IMR-90 (cell line): ENCODE results near the gene PNMA8B. TPM values are rescaled to one million over a fixed set of nuclear protein-coding genes. Genes with fewer than 3 reads are reported as not detected.

Experiments used
- ATAC-seq: fragments of 200-7000 bp; cut with Tn5 transposase; 2 replicates; pipeline ENCODE4 v1.9.1; 2020; ENCODE audit warnings: low read depth, mild to moderate bottlenecking, moderate library complexity
- BruUV-seq: library from RNA; stranded (reverse); fragments of 400-500 nt; replicated peaks from 2 replicates; lab custom pipeline; 2021; lab: Mats Ljungman, UMichigan
- CTCF ChIA-PET: fragments of 300-600 bp; formaldehyde crosslinking; extraction: SDS; loops from one replicate; lab custom pipeline; 2021; ENCODE audit warnings: antibody characterized with exemption; lab: Yijun Ruan, JAX
- POLR2A ChIA-PET: fragments of 300-600 bp; sonication (Branson Sonifier 250); formaldehyde crosslinking; loops from one replicate; lab custom pipeline; 2022; ENCODE audit warnings: antibody characterized with exemption; ENCODE audit not compliant: unreplicated experiment; lab: Charles Lee
- DNase-seq: peaks from one replicate; pipeline ENCODE4 v3.0.0; 2013
- H2AFZ ChIP-seq: replicated peaks from 2 replicates; pipeline ENCODE3; 2013; ENCODE audit warnings: low read length, mild to moderate bottlenecking; ENCODE audit not compliant: poor library complexity
- H2AK5ac ChIP-seq: 2 replicates; pipeline ENCODE4 v1.6.1; 2013; ENCODE audit warnings: low read depth, low read length, inconsistent platforms
- H2AK9ac ChIP-seq: replicated peaks from 2 replicates; pipeline ENCODE3; 2013; ENCODE audit warnings: mild to moderate bottlenecking, low read depth, low read length, moderate library complexity; ENCODE audit not compliant: poor library complexity
- H2BK120ac ChIP-seq: 2 replicates; pipeline ENCODE4 v1.6.1; 2013; ENCODE audit warnings: low read depth, low read length, inconsistent platforms
- H2BK15ac ChIP-seq: 3 replicates; pipeline ENCODE4 v1.6.1; 2013; ENCODE audit warnings: low read depth, low read length, inconsistent platforms
- H2BK20ac ChIP-seq: 2 replicates; pipeline ENCODE4 v1.6.1; 2013; ENCODE audit warnings: low read depth, mild to moderate bottlenecking, inconsistent platforms, low read length, moderate library complexity
- H2BK5ac ChIP-seq: 2 replicates; pipeline ENCODE4 v1.6.1; 2013; ENCODE audit warnings: mild to moderate bottlenecking, low read depth, low read length, inconsistent platforms; ENCODE audit not compliant: poor library complexity, severe bottlenecking
- H3K14ac ChIP-seq: replicated peaks from 2 replicates; pipeline ENCODE4 v1.6.1; 2013; ENCODE audit warnings: low read depth, low read length, inconsistent platforms
- H3K18ac ChIP-seq: 2 replicates; pipeline ENCODE4 v1.6.1; 2013; ENCODE audit warnings: low read depth, low read length, control low read depth
- H3K23ac ChIP-seq: 2 replicates; pipeline ENCODE4 v1.6.1; 2013; ENCODE audit warnings: low read depth, low read length, inconsistent platforms
- H3K27ac ChIP-seq: 2 replicates; pipeline ENCODE4 v1.5.1; 2013; ENCODE audit warnings: mild to moderate bottlenecking, control low read depth, low read length; ENCODE audit not compliant: insufficient read depth
- H3K27me3 ChIP-seq: 2 replicates; pipeline ENCODE4 v1.6.1; 2013; ENCODE audit warnings: low read length; ENCODE audit not compliant: control insufficient read depth, insufficient read depth
- H3K36me3 ChIP-seq: 2 replicates; pipeline ENCODE4 v1.6.1; 2013; ENCODE audit warnings: low read length, mixed read lengths; ENCODE audit not compliant: control insufficient read depth, insufficient read depth
- H3K4ac ChIP-seq: 2 replicates; pipeline ENCODE4 v1.6.1; 2013; ENCODE audit warnings: low read depth, low read length, inconsistent platforms
- H3K4me1 ChIP-seq: 2 replicates; pipeline ENCODE4 v1.6.1; 2013; ENCODE audit warnings: low read length, mixed read lengths; ENCODE audit not compliant: control insufficient read depth, insufficient read depth
- H3K4me2 ChIP-seq: 2 replicates; pipeline ENCODE4 v1.6.1; 2013; ENCODE audit warnings: low read depth, mild to moderate bottlenecking, control low read depth, low read length, moderate library complexity
- H3K4me3 ChIP-seq: 2 replicates; pipeline ENCODE4 v1.5.1; 2013; ENCODE audit warnings: low read depth, mild to moderate bottlenecking, control low read depth, low read length, moderate library complexity; ENCODE audit not compliant: insufficient read depth
- H3K56ac ChIP-seq: 2 replicates; pipeline ENCODE4 v1.6.1; 2013; ENCODE audit warnings: low read length, inconsistent platforms; ENCODE audit not compliant: insufficient read depth; ENCODE audit errors: extremely low read depth
- H3K79me1 ChIP-seq, 2 experiments: 2 replicates each; pipeline ENCODE4 v1.6.1; 2013; ENCODE audit warnings: low read length in 2 of 2, inconsistent platforms in 1 of 2, low read depth in 1 of 2
- H3K9ac ChIP-seq: 2 replicates; pipeline ENCODE4 v1.6.1; 2013; ENCODE audit warnings: low read depth, low read length, control low read depth
- H3K9me1 ChIP-seq: 2 replicates; pipeline ENCODE4 v1.6.1; 2013; ENCODE audit warnings: low read length, inconsistent platforms; ENCODE audit not compliant: insufficient read depth
- H3K9me3 ChIP-seq: 2 replicates; pipeline ENCODE4 v1.6.1; 2013; ENCODE audit warnings: low read length; ENCODE audit not compliant: control insufficient read depth, insufficient read depth
- H4K20me1 ChIP-seq: 2 replicates; pipeline ENCODE4 v1.6.1; 2013; ENCODE audit warnings: low read length, inconsistent platforms; ENCODE audit not compliant: insufficient read depth
- H4K5ac ChIP-seq: 2 replicates; pipeline ENCODE4 v1.6.1; 2013; ENCODE audit warnings: mild to moderate bottlenecking, low read depth, low read length, control low read depth
- H4K8ac ChIP-seq, 2 experiments: 2 replicates each; pipeline ENCODE4 v1.6.1; 2013; ENCODE audit warnings: low read depth in 2 of 2, low read length in 2 of 2, control low read depth in 1 of 2, inconsistent platforms in 1 of 2
- H4K91ac ChIP-seq: 2 replicates; pipeline ENCODE4 v1.6.1; 2013; ENCODE audit warnings: low read depth, low read length, inconsistent platforms; ENCODE audit not compliant: insufficient read depth
- BHLHE40 ChIP-seq: fragments of 150-350 bp; IDR thresholded peaks from 2 replicates; pipeline ENCODE4 v1.6.1; 2016; ENCODE audit warnings: mild to moderate bottlenecking, low read depth, low read length
- CHD1 ChIP-seq: IDR thresholded peaks from 2 replicates; pipeline ENCODE4 v1.6.1; 2012; ENCODE audit warnings: low read depth, low read length, improper control_type of control experiment
- FOS ChIP-seq: fragments of 150-350 bp; IDR thresholded peaks from 2 replicates; pipeline ENCODE4 v1.6.1; 2016; ENCODE audit warnings: low read depth, low read length
- MAZ ChIP-seq: IDR thresholded peaks from 2 replicates; pipeline ENCODE4 v1.6.1; 2012; ENCODE audit warnings: low read depth, mild to moderate bottlenecking, low read length, improper control_type of control experiment, moderate library complexity, borderline replicate concordance
- MXI1 ChIP-seq: IDR thresholded peaks from 2 replicates; pipeline ENCODE4 v1.6.1; 2012; ENCODE audit warnings: low read depth, mild to moderate bottlenecking, low read length, moderate library complexity, borderline replicate concordance
- POLR2A ChIP-seq: IDR thresholded peaks from 2 replicates; pipeline ENCODE4 v1.6.1; 2012; ENCODE audit warnings: mild to moderate bottlenecking, low read depth, low read length
- RCOR1 ChIP-seq: IDR thresholded peaks from 2 replicates; pipeline ENCODE4 v1.6.1; 2012; ENCODE audit warnings: mild to moderate bottlenecking, low read length, improper control_type of control experiment; ENCODE audit not compliant: insufficient replicate concordance
- SMC3 ChIP-seq: fragments of 150-350 bp; IDR thresholded peaks from 2 replicates; pipeline ENCODE4 v1.6.1; 2016; ENCODE audit warnings: low read depth, mild to moderate bottlenecking, antibody characterized with exemption, low read length, moderate library complexity
- WGBS, 2 experiments: methylation state at CpG; one replicate each; pipeline versions ENCODE4 v1.1.5 to v1.1.7; 2013; ENCODE audit warnings: missing lambda C conversion rate in 2 of 2; ENCODE audit not compliant: insufficient read length in 1 of 2; ENCODE audit errors: extremely low coverage in 2 of 2; 5-methylcytosine and 5-hydroxymethylcytosine counted together
- dilution Hi-C: fragments of 300-500 bp; cut with HindIII; formaldehyde crosslinking; loops from one replicate; pipeline ENCODE4 v1.14.3; 2018; ENCODE audit warnings: low sequenced_read_pairs; ENCODE audit not compliant: unreplicated experiment
- in situ Hi-C: fragments of 300-500 bp; cut with MboI; formaldehyde crosslinking; loops from 3 replicates; pipeline ENCODE4 v1.14.3; 2019; ENCODE audit warnings: low sequenced_read_pairs, inconsistent platforms, mixed read lengths
- intact Hi-C: fragments of 100-400 bp; cut with micrococcal nuclease; formaldehyde crosslinking; loops from 2 replicates; pipeline ENCODE4 v1.10.0; 2022
- polyA plus RNA-seq, 3 experiments: library from polyadenylated mRNA; depleted of rRNA; stranded (reverse); fragments of >200 nt; gene quantifications; 2 replicates each; pipeline ENCODE4 v1.2.3, GENCODE V29; 2012; ENCODE audit warnings: low replicate concordance in 1 of 3
- total RNA-seq: library from RNA; depleted of rRNA; stranded (reverse); fragments of >200 nt; gene quantifications from 2 replicates; pipeline ENCODE4 v1.2.3, GENCODE V29; 2012
- TF ChIP-seq, protein P1 (sequence below): fragments of 150-350 bp; IDR thresholded peaks from 2 replicates; pipeline ENCODE4 v1.6.1; 2016; ENCODE audit warnings: low read depth, mild to moderate bottlenecking, low read length, moderate library complexity, borderline replicate concordance
- TF ChIP-seq, protein P2 (sequence below): conservative IDR thresholded peaks from 2 replicates; pipeline ENCODE4 v1.5.1; 2012; ENCODE audit warnings: mild to moderate bottlenecking, low read depth, low read length, improper control_type of control experiment

PNMA8B gene
- total and polyA plus RNA-seq, 2 of the 4 experiments (the other 2 are of a cell fraction), result 0.12 to 0.18 TPM

DNA sequence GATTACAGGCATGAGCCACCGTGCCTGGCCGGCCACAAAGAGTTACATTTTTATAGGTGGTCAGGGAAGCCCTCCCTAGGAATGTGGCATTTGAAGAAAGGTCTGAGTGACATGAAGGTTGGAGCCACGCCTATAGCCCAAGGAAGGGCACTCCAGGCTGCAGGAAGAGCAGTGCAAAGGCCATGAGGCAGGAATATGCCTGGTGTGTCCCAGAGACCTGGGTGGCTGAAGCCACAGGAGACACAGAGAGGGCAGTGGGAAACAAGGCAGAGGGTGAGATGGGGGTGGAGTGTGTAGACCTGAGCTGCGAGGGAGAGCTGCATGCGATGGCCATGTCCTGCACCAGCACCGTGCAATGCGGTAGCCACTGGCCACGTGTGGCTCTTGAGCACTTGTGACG, 4.9 kb downstream of the PNMA8B start:
- no peak overlapping the region for H3K14ac ChIP-seq
- WGBS, 2 experiments, result 56% methylated on average over 1 of the region's 9 CpGs; no CpG with 5 or more reads in 1 of the 2 experiments
- no peak overlapping the region for H3K56ac ChIP-seq
- H2BK15ac ChIP-seq, result no peak overlapping the region
- in situ Hi-C loops (no loop called here), intact Hi-C loops (no loop called here), dilution Hi-C loops (no loop called here)
- H3K4ac ChIP-seq, result no peak overlapping the region
- no peak overlapping the region for H2AK5ac ChIP-seq
- no peaks in the 10 kb centered on the region; the same call in 1 of the 2 replicates for H4K20me1 ChIP-seq
- H3K9me1 ChIP-seq, result no peaks in the 10 kb centered on the region
- H3K27ac ChIP-seq, result no peak overlapping the region
- H3K4me3 ChIP-seq, result no peak overlapping the region
- TF ChIP-seq, protein P1, sequence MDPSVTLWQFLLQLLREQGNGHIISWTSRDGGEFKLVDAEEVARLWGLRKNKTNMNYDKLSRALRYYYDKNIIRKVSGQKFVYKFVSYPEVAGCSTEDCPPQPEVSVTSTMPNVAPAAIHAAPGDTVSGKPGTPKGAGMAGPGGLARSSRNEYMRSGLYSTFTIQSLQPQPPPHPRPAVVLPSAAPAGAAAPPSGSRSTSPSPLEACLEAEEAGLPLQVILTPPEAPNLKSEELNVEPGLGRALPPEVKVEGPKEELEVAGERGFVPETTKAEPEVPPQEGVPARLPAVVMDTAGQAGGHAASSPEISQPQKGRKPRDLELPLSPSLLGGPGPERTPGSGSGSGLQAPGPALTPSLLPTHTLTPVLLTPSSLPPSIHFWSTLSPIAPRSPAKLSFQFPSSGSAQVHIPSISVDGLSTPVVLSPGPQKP, result no peak
- TF ChIP-seq FOS, result no peak
- no peak for TF ChIP-seq SMC3
- TF ChIP-seq MAZ, result no peak
- no peak for TF ChIP-seq BHLHE40
- no peak for TF ChIP-seq CHD1
- TF ChIP-seq MXI1, result no peak
- TF ChIP-seq, protein P2, sequence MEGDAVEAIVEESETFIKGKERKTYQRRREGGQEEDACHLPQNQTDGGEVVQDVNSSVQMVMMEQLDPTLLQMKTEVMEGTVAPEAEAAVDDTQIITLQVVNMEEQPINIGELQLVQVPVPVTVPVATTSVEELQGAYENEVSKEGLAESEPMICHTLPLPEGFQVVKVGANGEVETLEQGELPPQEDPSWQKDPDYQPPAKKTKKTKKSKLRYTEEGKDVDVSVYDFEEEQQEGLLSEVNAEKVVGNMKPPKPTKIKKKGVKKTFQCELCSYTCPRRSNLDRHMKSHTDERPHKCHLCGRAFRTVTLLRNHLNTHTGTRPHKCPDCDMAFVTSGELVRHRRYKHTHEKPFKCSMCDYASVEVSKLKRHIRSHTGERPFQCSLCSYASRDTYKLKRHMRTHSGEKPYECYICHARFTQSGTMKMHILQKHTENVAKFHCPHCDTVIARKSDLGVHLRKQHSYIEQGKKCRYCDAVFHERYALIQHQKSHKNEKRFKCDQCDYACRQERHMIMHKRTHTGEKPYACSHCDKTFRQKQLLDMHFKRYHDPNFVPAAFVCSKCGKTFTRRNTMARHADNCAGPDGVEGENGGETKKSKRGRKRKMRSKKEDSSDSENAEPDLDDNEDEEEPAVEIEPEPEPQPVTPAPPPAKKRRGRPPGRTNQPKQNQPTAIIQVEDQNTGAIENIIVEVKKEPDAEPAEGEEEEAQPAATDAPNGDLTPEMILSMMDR, result no peak
- TF ChIP-seq POLR2A, result no peak
- TF ChIP-seq RCOR1, result no peak
- no peak overlapping the region for H2BK5ac ChIP-seq
- H2AFZ ChIP-seq, result no peak overlapping the region
- no peak overlapping the region for H3K23ac ChIP-seq
- no peak overlapping the region for H3K4me2 ChIP-seq
- no peak overlapping the region for H3K18ac ChIP-seq
- DNase-seq (no peak), ATAC-seq (no peak)
- H3K9ac ChIP-seq, result no peak overlapping the region
- H3K4me1 ChIP-seq, result no peaks in the 10 kb centered on the region
- no peak overlapping the region for H2BK120ac ChIP-seq
- H4K91ac ChIP-seq, result no peak overlapping the region
- no peak overlapping the region for H4K8ac ChIP-seq
- ChIA-PET CTCF (interaction anchor here (1.3 kb wide), 1 partner anchor 95 kb away, joined by 5 read pairs; no protein-coding TSS in a partner anchor), POLR2A (no interaction called here)
- no peaks in the 10 kb centered on the region for H3K79me1 ChIP-seq
- no TSS peak for BruUV-seq
- peaks cover 47% of the 10 kb centered on the region for H3K27me3 ChIP-seq
- H3K9me3 ChIP-seq, result no peaks in the 10 kb centered on the region
- H3K36me3 ChIP-seq, result no peaks in the 10 kb centered on the region
- H4K5ac ChIP-seq, result no peak overlapping the region
- H2AK9ac ChIP-seq, result no peak overlapping the region
- H2BK20ac ChIP-seq, result no peak overlapping the region
